Measurements from ENCODE around the gene POMGNT2. TPM values are rescaled to one million over a fixed set of nuclear protein-coding genes. Genes with fewer than 3 reads are reported as not detected.

Gene POMGNT2
- polyA plus RNA-seq, 1 donor (not counting 4 experiments of a cell fraction or from before 2014, with no cell fraction given), result 6.0 TPM

- no peaks in the 10 kb centered on the region for H3K27me3 ChIP-seq (ENCODE audit: control insufficient read depth, extremely low read depth, insufficient read depth, low read length)
- H2AFZ ChIP-seq (ENCODE audit: control insufficient read depth, low read length), result no peak overlapping the region
- dilution Hi-C loops (cut with MboI; ENCODE audit: extremely low pct_ligation_motif_present, low sequenced_read_pairs), result no loop called here
Observed at GRCh38 chr3:43038010-43038409, 67.9 kb downstream of the POMGNT2 start.

GRCh38 chr3:43036621-43037423, 69.1 kb downstream of the POMGNT2 start:
- DNase-seq (ENCODE audit: low read depth, low spot score), result no peak
- TF ChIP-seq EZH2 (IDR thresholded peaks at IDR 0.05; ENCODE audit: low read length), result no peak
- TF ChIP-seq CTCF (optimal IDR thresholded peaks at IDR 0.05 in 1 of 3, IDR thresholded peaks at IDR 0.05 in 1 of 3, conservative IDR thresholded peaks at IDR 0.05 in 1 of 3; ENCODE audit: extremely low read depth in 1 of 3, insufficient read depth in 2 of 3, low read length in 3 of 3), result no peak
- FAIRE-seq, result no peak
- no peak overlapping the region for H3K4me2 ChIP-seq (ENCODE audit: control insufficient read depth, extremely low read depth, insufficient read depth, low read depth, low read length)
- no peaks in the 10 kb centered on the region for H3K36me3 ChIP-seq (ENCODE audit: control insufficient read depth in 2 of 2, extremely low read depth in 1 of 2, insufficient read depth in 2 of 2, low read length in 2 of 2)
- H3K4me3 ChIP-seq (ENCODE audit: control insufficient read depth in 2 of 3, extremely low read depth in 1 of 3, insufficient read depth in 2 of 3, low read depth in 1 of 3, low read length in 3 of 3), result no peak overlapping the region
- dilution Hi-C loops (cut with MboI; ENCODE audit: extremely low pct_ligation_motif_present, low sequenced_read_pairs), result no loop called here
- H3K79me2 ChIP-seq (ENCODE audit: control insufficient read depth, insufficient read depth, low read length), result no peaks in the 10 kb centered on the region
- H2AFZ ChIP-seq (ENCODE audit: control insufficient read depth, low read length), result no peak overlapping the region
- no peaks in the 10 kb centered on the region for H4K20me1 ChIP-seq (ENCODE audit: control insufficient read depth, extremely low read depth, insufficient read depth, low read length)
- H3K27ac ChIP-seq (ENCODE audit: control insufficient read depth, insufficient read depth, low read length), result no peak overlapping the region
- no peaks in the 10 kb centered on the region for H3K9me1 ChIP-seq (ENCODE audit: control insufficient read depth, extremely low read depth, insufficient read depth, low read length)
- no peaks in the 10 kb centered on the region for H3K9me3 ChIP-seq (ENCODE audit: control insufficient read depth, low read depth, low read length)
- no peaks in the 10 kb centered on the region for H3K4me1 ChIP-seq (ENCODE audit: control insufficient read depth, extremely low read depth, insufficient read depth, low read length)
- H3K27me3 ChIP-seq (ENCODE audit: control insufficient read depth, extremely low read depth, insufficient read depth, low read length), result no peaks in the 10 kb centered on the region
- no peak overlapping the region for H3K9ac ChIP-seq (ENCODE audit: control insufficient read depth, extremely low read depth, insufficient read depth, low read length)

More at GRCh38 chr3:43038010-43038409, 67.9 kb downstream of the POMGNT2 start:
- Histone ChIP-seq H3K27ac (ENCODE audit: control insufficient read depth, insufficient read depth, low read length) (no peak overlapping the region), H4K20me1 (ENCODE audit: control insufficient read depth, extremely low read depth, insufficient read depth, low read length) (no peaks in the 10 kb centered on the region), H3K4me1 (ENCODE audit: control insufficient read depth, extremely low read depth, insufficient read depth, low read length) (no peaks in the 10 kb centered on the region), H3K9me1 (ENCODE audit: control insufficient read depth, extremely low read depth, insufficient read depth, low read length) (no peaks in the 10 kb centered on the region), H3K9me3 (ENCODE audit: control insufficient read depth, low read depth, low read length) (no peaks in the 10 kb centered on the region), H3K79me2 (ENCODE audit: control insufficient read depth, insufficient read depth, low read length) (no peaks in the 10 kb centered on the region), H3K36me3 (ENCODE audit: control insufficient read depth in 2 of 2, extremely low read depth in 1 of 2, insufficient read depth in 2 of 2, low read length in 2 of 2) (no peaks in the 10 kb centered on the region), H3K9ac (ENCODE audit: control insufficient read depth, extremely low read depth, insufficient read depth, low read length) (no peak overlapping the region), H3K4me3 (ENCODE audit: control insufficient read depth in 2 of 3, extremely low read depth in 1 of 3, insufficient read depth in 2 of 3, low read depth in 1 of 3, low read length in 3 of 3) (no peak overlapping the region), H3K4me2 (ENCODE audit: control insufficient read depth, extremely low read depth, insufficient read depth, low read depth, low read length) (no peak overlapping the region)
- FAIRE-seq (no peak), DNase-seq (ENCODE audit: low read depth, low spot score) (no peak)
- TF ChIP-seq EZH2 (IDR thresholded peaks at IDR 0.05; ENCODE audit: low read length), result no peak
- TF ChIP-seq CTCF (optimal IDR thresholded peaks at IDR 0.05 in 1 of 3, IDR thresholded peaks at IDR 0.05 in 1 of 3, conservative IDR thresholded peaks at IDR 0.05 in 1 of 3; ENCODE audit: extremely low read depth in 1 of 3, insufficient read depth in 2 of 3, low read length in 3 of 3), result no peak
